B cell (primary cell): ENCODE measurements around the gene DCTN5.

Experiments
- EZH2 ChIP-seq: IDR thresholded peaks from 2 replicates; pipeline ENCODE4 v1.6.1; 2012; ENCODE audit warnings: borderline replicate concordance, low read depth, mild to moderate bottlenecking, moderate library complexity, low read length; ENCODE audit not compliant: insufficient read depth, poor library complexity, severe bottlenecking
- TF ChIP-seq, protein P1 (sequence below): fragments of 200-600 bp; IDR thresholded peaks from one replicate; pipeline ENCODE4 v1.8.0; 2022; ENCODE audit warnings: antibody characterized with exemption, mild to moderate bottlenecking

DNA sequence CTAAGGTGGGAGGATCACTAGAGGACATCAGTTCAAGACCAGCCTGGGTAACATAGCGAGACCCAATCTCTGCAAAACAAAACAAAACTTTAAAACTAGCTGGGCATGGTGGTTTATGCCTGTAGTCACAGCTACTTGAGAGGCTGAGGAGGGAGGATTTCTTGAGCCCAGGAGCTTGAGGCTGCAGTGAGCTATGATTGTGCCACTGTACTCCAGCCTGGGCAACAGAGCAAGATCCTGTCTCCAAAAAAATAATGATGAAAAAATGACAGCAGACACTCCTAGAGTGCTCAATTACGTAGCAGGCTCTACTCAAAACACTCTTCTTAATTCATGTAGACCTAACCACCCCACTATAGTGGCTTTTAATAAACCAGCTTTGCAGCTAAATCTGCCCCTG is 58.8 kb downstream of the DCTN5 start:
- TF ChIP-seq, protein P1, sequence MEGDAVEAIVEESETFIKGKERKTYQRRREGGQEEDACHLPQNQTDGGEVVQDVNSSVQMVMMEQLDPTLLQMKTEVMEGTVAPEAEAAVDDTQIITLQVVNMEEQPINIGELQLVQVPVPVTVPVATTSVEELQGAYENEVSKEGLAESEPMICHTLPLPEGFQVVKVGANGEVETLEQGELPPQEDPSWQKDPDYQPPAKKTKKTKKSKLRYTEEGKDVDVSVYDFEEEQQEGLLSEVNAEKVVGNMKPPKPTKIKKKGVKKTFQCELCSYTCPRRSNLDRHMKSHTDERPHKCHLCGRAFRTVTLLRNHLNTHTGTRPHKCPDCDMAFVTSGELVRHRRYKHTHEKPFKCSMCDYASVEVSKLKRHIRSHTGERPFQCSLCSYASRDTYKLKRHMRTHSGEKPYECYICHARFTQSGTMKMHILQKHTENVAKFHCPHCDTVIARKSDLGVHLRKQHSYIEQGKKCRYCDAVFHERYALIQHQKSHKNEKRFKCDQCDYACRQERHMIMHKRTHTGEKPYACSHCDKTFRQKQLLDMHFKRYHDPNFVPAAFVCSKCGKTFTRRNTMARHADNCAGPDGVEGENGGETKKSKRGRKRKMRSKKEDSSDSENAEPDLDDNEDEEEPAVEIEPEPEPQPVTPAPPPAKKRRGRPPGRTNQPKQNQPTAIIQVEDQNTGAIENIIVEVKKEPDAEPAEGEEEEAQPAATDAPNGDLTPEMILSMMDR, result no peak
- TF ChIP-seq EZH2, result no peak
